Skeletal muscle satellite cell (primary cell): ENCODE data around the gene MEPE.

Source experiments
- H3K27me3 ChIP-seq: 2 replicates; pipeline ENCODE4 v1.7.0; 2013; ENCODE audit warnings: low read length; ENCODE audit not compliant: control insufficient read depth, insufficient read depth
- H3K36me3 ChIP-seq: 2 replicates; pipeline ENCODE4 v1.7.0; 2013; ENCODE audit warnings: mild to moderate bottlenecking, control low read depth, low read length; ENCODE audit not compliant: insufficient read depth
- H3K4me1 ChIP-seq: 2 replicates; pipeline ENCODE4 v1.7.0; 2013; ENCODE audit warnings: low read length; ENCODE audit not compliant: control insufficient read depth, insufficient read depth
- H3K4me2 ChIP-seq: 2 replicates; pipeline ENCODE4 v1.7.0; 2013; ENCODE audit warnings: mild to moderate bottlenecking, low read length
- H3K4me3 ChIP-seq: 2 replicates; pipeline ENCODE4 v1.7.0; 2013; ENCODE audit warnings: low read length
- H3K9ac ChIP-seq: 2 replicates; pipeline ENCODE4 v1.7.0; 2013; ENCODE audit warnings: mild to moderate bottlenecking, low read depth, low read length, moderate library complexity
- H3K9me3 ChIP-seq: replicated peaks from 2 replicates; pipeline ENCODE4 v1.7.0; 2013; ENCODE audit warnings: mild to moderate bottlenecking, control low read depth, low read length

Gene MEPE

DNA sequence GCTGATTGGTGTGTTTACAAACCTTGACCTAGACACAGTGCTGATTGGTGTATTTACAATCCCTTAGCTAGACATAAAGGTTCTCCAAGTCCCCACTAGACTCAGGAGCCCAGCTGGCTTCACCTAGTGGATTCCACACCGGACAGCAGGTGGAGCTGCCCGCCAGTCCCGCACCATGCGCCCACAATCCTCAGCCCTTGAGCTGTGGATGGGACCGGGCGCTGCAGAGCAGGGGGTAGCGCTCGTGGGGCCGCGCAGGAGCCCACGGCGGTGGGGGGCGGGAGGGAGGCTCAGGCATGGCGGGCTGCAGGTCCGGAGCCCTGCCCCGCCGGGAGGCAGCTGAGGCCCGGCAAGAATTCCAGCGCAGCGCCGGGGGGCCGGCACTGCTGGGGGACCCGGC, 30.7 kb downstream of the MEPE start:
- H3K36me3 ChIP-seq: no peaks in the 10 kb centered on the region
- no peak overlapping the region for H3K4me2 ChIP-seq
- H3K27me3 ChIP-seq: peaks cover 19% of the 10 kb centered on the region
- no peaks in the 10 kb centered on the region for H3K9me3 ChIP-seq
- H3K4me3 ChIP-seq: no peak overlapping the region
- H3K9ac ChIP-seq: no peak overlapping the region
- peaks cover 9% of the 10 kb centered on the region for H3K4me1 ChIP-seq

DNA sequence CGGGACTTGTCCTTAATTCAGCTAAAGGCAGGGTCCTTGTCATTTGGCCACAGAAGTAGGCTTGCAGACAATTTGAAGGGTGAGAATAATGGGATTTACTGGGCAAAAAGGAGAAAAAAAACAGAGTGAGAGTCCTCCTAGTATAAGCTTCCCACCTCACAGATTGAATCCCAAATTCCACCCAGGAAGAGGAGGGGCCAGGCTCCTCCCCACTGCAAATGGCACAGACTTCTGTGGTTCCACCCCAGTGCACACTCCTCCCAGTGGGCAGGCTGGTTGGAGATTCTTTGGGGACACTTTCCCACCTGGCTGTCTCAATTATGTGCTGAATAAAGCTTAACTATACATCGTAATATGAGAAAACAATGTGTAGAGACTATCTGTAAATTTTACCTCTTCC, 31.6 kb downstream of the MEPE start:
- H3K27me3 ChIP-seq: peaks cover 10% of the 10 kb centered on the region
- peaks cover 9% of the 10 kb centered on the region for H3K4me1 ChIP-seq
- no peak overlapping the region for H3K4me2 ChIP-seq

DNA sequence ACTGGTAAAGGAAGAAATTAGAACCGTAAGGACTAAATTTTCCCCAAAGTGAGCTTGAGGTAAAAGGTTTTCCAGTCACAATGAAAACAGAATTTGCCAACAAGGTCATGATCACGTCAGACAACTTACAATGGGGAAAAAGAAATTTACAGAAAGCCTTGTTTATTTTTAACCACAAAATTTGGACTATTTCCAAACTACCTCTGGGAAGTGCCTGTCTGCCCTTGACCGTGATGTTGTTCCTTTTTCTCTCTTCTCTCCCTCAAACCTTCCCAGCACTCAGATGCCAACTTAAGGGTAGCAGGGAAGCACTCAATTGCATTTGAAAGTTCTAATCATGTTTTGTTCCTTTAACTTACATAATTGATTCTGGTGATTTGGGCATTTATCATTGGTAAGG, 32.5 kb downstream of the MEPE start:
- Histone ChIP-seq H3K4me1 (peaks cover 9% of the 10 kb centered on the region), H3K36me3 (no peaks in the 10 kb centered on the region), H3K4me3 (no peak overlapping the region), H3K9me3 (no peaks in the 10 kb centered on the region), H3K4me2 (no peak overlapping the region), H3K9ac (no peak overlapping the region), H3K27me3 (peaks cover under 1% of the 10 kb centered on the region)

More for the DNA sequence above, 31.6 kb downstream of the MEPE start:
- H3K4me3 ChIP-seq: no peak overlapping the region
- no peaks in the 10 kb centered on the region for H3K9me3 ChIP-seq
- H3K36me3 ChIP-seq: no peaks in the 10 kb centered on the region
- H3K9ac ChIP-seq: no peak overlapping the region

DNA sequence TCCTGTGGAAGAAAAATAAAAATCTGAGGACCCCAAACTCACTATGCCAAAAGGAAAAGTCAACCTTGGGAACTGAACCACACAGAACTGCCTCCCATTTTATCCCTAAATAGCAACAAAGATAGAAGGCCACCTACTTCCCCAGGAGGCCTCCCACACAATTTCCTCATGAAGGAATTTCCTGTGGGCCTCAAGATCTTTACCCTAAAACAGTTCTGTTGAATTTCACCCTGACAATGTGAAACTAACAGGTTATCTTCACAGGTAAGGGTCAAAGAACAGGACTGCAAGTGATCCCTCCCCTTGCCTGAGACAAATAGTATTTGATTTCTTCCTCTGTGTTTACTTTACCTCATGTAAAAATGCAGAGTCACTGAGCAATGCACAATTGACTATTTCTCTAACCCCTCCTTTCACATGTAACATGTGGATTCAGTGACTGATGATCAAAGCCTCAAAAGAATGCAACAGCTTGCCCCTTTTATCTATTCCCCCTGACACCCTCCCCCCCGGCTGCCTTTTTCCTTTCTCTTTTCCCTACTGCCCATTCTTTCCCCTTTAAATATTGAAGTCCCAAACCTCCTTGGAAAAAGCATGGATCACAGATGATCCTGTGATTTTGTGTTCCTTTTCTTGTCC, 33.3 kb downstream of the MEPE start:
- H3K9me3 ChIP-seq: no peaks in the 10 kb centered on the region

DNA sequence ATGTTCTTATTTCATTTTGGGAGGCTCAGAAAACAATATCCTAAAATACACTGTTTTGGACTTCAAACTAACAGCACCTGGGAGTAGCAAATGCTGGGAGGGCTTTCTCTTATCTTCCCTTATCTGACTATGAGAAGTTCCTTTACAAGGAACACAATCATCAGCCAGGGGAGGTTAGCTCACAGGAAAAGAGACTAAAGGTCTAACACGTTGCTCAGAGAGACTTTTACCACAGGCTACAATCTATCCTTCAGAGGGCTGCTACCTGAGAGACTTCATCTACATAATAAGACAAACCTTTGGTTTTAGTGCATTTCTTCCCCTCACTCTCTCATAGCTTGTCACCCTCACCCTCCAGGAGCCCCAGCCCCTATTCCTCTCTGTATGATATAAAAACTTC, 35.8 kb downstream of the MEPE start:
- no peaks in the 10 kb centered on the region for H3K36me3 ChIP-seq
- H3K4me2 ChIP-seq: no peak overlapping the region
- H3K4me1 ChIP-seq: peaks cover 9% of the 10 kb centered on the region
- H3K9ac ChIP-seq: no peak overlapping the region
- H3K27me3 ChIP-seq: no peaks in the 10 kb centered on the region
- H3K9me3 ChIP-seq: no peaks in the 10 kb centered on the region
- no peak overlapping the region for H3K4me3 ChIP-seq

More for the DNA sequence above, 33.3 kb downstream of the MEPE start:
- Histone ChIP-seq H3K36me3 (no peaks in the 10 kb centered on the region), H3K4me1 (peaks cover 9% of the 10 kb centered on the region), H3K27me3 (no peaks in the 10 kb centered on the region), H3K4me3 (no peak overlapping the region), H3K9ac (no peak overlapping the region), H3K4me2 (no peak overlapping the region)

DNA sequence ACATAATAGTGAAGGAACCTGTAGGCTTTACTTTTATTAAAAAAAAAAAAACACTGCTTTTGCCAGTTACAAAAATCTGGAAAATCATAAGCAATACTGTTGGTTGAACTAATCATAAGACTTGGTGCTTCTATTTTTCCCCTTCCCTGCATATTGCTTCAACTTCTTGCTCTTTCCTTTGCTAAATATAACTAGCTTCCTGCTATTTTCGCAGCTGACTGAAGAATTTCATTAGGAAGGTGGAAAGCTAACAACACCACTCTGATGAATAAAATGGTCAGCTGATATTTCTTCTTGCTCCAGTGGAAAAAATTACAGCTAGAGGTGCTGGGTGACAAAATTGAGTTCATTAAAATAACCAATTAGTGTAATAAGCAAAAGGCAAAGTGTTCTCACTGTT, 39.3 kb downstream of the MEPE start:
- no peak overlapping the region for H3K4me2 ChIP-seq
- H3K9me3 ChIP-seq: no peaks in the 10 kb centered on the region
- no peak overlapping the region for H3K4me3 ChIP-seq
- H3K9ac ChIP-seq: no peak overlapping the region
- no peaks in the 10 kb centered on the region for H3K36me3 ChIP-seq
- H3K27me3 ChIP-seq: no peaks in the 10 kb centered on the region
- no peaks in the 10 kb centered on the region for H3K4me1 ChIP-seq

DNA sequence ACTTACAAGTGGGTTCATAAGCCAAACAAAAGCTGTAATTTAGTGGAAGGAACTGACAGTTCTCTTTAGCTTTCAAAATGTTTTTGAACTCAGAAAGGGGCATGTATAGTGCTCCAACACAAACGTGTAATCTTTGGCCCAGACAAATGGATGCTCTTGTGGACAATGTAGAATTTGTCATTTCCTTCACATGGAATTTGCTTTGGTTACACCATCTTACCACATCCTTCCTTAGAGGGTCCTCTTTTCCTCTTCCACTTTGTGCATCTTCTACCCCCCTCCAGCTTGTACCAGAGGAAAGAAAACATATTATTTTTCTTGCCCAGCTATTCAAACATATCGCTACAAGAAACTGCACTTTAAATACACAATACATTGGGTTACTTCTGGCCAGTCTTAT, 42.4 kb downstream of the MEPE start:
- Histone ChIP-seq H3K9ac (no peak overlapping the region), H3K4me2 (no peak overlapping the region), H3K27me3 (no peaks in the 10 kb centered on the region), H3K9me3 (no peaks in the 10 kb centered on the region), H3K4me1 (no peaks in the 10 kb centered on the region), H3K36me3 (no peaks in the 10 kb centered on the region), H3K4me3 (no peak overlapping the region)

DNA sequence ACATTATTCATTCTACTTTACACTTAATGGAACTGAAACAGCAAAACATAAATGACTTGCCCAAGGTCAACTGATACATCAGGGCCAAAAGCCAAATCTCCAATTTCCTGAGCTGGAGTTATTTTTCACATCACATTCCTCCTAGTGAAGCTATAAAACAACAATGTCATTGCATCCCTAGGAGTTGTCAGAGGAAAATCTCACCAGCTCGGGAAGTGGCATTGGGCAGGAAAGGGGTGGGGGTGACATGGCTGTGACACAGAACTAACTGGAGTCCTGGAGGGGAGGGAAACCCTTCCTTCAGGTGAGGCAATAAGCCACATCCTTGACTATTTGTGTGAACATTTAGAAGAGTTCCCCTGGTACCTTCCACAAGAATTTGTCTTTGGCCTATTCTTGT, 47.3 kb downstream of the MEPE start:
- Histone ChIP-seq H3K4me3 (no peak overlapping the region), H3K9me3 (no peaks in the 10 kb centered on the region), H3K9ac (no peak overlapping the region), H3K27me3 (no peaks in the 10 kb centered on the region), H3K4me2 (no peak overlapping the region), H3K4me1 (peaks cover 6% of the 10 kb centered on the region), H3K36me3 (no peaks in the 10 kb centered on the region)

DNA sequence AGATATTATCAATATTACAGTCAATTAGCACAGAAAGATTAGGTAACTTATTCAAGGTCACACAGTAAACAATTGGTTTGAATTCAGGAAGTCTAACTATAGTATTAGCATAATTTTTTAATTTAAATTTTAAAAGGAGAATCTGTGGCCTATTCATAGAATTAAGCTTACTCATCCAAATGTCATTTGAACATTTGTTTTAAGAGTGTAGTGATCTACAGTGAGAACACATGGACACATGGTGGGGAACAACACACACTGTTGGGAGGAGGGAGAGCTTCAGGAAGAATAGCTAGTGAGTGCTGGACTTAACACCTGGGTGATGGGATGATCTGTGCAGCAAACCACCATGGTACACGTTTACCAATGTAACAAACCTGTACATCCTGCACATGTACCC, 48.3 kb downstream of the MEPE start:
- no peaks in the 10 kb centered on the region for H3K27me3 ChIP-seq
- H3K9ac ChIP-seq: no peak overlapping the region
- H3K4me1 ChIP-seq: peaks cover 6% of the 10 kb centered on the region

DNA sequence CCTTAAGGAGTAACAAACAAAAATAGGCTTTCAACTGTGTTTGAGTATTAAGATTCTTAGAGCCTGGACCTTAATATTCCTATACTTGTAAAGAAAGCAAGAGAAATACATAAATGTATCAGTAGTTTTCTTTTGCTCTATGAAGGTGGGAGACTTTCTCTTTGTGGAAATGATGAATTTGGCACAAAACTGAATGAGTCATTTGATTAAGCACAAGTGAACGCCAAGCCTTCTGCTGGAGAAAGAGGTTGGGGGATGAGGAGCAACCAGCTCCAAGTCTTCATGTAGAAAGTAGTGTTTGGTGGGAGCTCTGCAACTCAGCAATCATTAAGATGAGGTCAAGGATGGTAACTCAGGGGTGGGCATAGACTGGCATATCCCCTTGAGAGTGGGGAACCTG, 49.6 kb downstream of the MEPE start:
- Histone ChIP-seq H3K4me3 (no peak overlapping the region), H3K9ac (no peak overlapping the region), H3K27me3 (no peaks in the 10 kb centered on the region), H3K4me1 (peaks cover 6% of the 10 kb centered on the region), H3K36me3 (no peaks in the 10 kb centered on the region), H3K9me3 (no peaks in the 10 kb centered on the region), H3K4me2 (no peak overlapping the region)

More for the DNA sequence above, 48.3 kb downstream of the MEPE start:
- Histone ChIP-seq H3K4me3 (no peak overlapping the region), H3K4me2 (no peak overlapping the region), H3K36me3 (no peaks in the 10 kb centered on the region), H3K9me3 (no peaks in the 10 kb centered on the region)

DNA sequence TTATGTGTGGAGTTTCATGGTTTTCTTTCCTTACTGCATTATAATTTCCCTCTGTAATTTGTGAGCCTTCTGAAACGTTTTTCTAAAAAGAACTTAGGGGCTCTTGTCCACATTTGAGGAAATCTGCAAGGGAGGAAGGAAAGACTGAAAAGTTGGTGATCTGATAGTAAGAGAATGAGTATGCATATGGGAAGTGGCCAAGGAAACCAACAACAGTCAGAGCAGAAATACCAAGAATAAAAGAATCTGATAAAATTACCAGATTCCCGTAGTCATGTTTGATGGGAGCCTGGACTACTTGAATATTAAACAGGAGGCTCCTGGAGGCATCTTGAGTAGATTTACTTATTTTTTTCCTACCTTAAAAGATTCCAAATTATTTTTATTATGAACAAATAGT, 50.1 kb downstream of the MEPE start:
- Histone ChIP-seq H3K4me1 (peaks cover 6% of the 10 kb centered on the region), H3K9me3 (no peaks in the 10 kb centered on the region), H3K4me3 (no peak overlapping the region), H3K27me3 (no peaks in the 10 kb centered on the region), H3K36me3 (no peaks in the 10 kb centered on the region), H3K9ac (no peak overlapping the region), H3K4me2 (no peak overlapping the region)

DNA sequence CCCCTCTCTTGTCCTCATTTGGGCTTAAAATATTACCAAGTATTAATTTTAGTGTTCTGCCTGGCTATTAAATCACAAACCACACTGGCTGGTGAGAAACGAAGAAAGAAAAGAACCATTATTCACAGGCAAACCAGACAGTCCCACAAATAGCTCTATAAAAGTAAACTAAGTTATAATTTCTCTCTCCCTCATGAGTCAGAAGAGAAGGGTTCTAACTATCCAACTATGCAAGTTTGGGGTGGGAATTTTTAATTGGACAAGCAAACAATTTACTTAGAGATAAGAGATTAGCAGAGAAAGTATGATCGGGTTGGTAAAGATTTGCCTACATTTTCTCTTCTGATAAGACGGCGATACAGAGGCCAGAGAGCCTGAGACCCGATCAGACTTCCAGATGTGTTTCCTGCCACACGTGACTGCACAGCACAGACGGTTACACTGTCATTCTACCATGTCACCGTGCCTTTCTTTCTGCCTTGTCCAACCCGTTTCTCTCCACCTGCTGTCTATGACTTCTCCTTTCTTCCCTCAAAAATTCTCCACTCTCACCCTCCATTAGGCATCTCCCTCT, 52.3 kb downstream of the MEPE start:
- no peaks in the 10 kb centered on the region for H3K9me3 ChIP-seq
- H3K4me3 ChIP-seq: no peak overlapping the region
- H3K27me3 ChIP-seq: no peaks in the 10 kb centered on the region
- H3K9ac ChIP-seq: no peak overlapping the region
- H3K4me1 ChIP-seq: peaks cover 6% of the 10 kb centered on the region
- H3K4me2 ChIP-seq: no peak overlapping the region
- no peaks in the 10 kb centered on the region for H3K36me3 ChIP-seq
